Esophagus squamous epithelium (tissue), 4 donors: ENCODE measurements around the gene TMEM145.

Source experiments
- CTCF ChIP-seq, 6 experiments: fragments of 450-650 bp in 4 of 6; fragments of 200-600 bp in 2 of 6; sonication (generic) in 2 of 6; IDR thresholded peaks; one replicate each; pipeline ENCODE4 v1.5.1; 2016 to 2019; ENCODE audit warnings: antibody characterized with exemption in 6 of 6, mild to moderate bottlenecking in 4 of 6, moderate library complexity in 4 of 6
- POLR2A ChIP-seq, 4 donors: fragments of 450-650 bp; IDR thresholded peaks; one replicate each; pipeline ENCODE4 v1.6.1; 2017; ENCODE audit warnings: antibody characterized with exemption in 4 of 4, mild to moderate bottlenecking in 4 of 4, moderate library complexity in 3 of 4

- TF ChIP-seq CTCF (IDR thresholded peaks at IDR 0.05): no peak
- no peak for TF ChIP-seq POLR2A (IDR thresholded peaks at IDR 0.05)
These were observed 49.2 kb downstream of the TMEM145 start for GRCh38 chr19:42362342-42362741.
